Panc1 (cell line): ENCODE data around the gene LAMC3.

Source experiments
- CTCF ChIP-seq: fragments of 450-650 bp; IDR thresholded peaks from 2 replicates; pipeline ENCODE4 v1.5.1; 2017; ENCODE audit warnings: mild to moderate bottlenecking
- POLR2AphosphoS5 ChIP-seq: IDR thresholded peaks from 2 replicates; pipeline ENCODE4 v1.6.1; 2012; ENCODE audit warnings: mild to moderate bottlenecking, low read depth, low read length, moderate library complexity

- TF ChIP-seq CTCF (no peak), POLR2AphosphoS5 (no peak)
Observed at GRCh38 chr9:131107760-131108159, 98.8 kb downstream of the LAMC3 start.
